ENCODE data around the gene TAF4B. TPM values are rescaled to one million over a fixed set of nuclear protein-coding genes. Genes with fewer than 3 reads are reported as not detected.
A peak's percentile ranks its signal among the peaks of the same experiment; 100 is the strongest.

TAF4B gene, protein sequence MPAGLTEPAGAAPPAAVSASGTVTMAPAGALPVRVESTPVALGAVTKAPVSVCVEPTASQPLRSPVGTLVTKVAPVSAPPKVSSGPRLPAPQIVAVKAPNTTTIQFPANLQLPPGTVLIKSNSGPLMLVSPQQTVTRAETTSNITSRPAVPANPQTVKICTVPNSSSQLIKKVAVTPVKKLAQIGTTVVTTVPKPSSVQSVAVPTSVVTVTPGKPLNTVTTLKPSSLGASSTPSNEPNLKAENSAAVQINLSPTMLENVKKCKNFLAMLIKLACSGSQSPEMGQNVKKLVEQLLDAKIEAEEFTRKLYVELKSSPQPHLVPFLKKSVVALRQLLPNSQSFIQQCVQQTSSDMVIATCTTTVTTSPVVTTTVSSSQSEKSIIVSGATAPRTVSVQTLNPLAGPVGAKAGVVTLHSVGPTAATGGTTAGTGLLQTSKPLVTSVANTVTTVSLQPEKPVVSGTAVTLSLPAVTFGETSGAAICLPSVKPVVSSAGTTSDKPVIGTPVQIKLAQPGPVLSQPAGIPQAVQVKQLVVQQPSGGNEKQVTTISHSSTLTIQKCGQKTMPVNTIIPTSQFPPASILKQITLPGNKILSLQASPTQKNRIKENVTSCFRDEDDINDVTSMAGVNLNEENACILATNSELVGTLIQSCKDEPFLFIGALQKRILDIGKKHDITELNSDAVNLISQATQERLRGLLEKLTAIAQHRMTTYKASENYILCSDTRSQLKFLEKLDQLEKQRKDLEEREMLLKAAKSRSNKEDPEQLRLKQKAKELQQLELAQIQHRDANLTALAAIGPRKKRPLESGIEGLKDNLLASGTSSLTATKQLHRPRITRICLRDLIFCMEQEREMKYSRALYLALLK
- total RNA-seq (2014; rRNA removed) (8.3 and 13.0 TPM in 2 replicates), Bru-seq, nascent RNA (percentile 55 among the genes with signal in this experiment), BruChase-seq, experiment 1, labeled RNA remaining after a 6-hour chase (percentile 46 among the genes with signal in this experiment), BruChase-seq, experiment 2, labeled RNA remaining after a 2-hour chase (percentile 42 among the genes with signal in this experiment)
- long read RNA-seq, full-length matches to known transcripts: 9 of 16 reads
- long read RNA-seq, partial matches to known transcripts: 3 of 16 reads
- long read RNA-seq, other reads (novel, unspliced or antisense): 4 of 16 reads

- intact Hi-C loops (cut with micrococcal nuclease): loop anchor here (2.0 kb wide), 1 partner anchor 138 kb away; no protein-coding TSS in a partner anchor
- ATAC-seq (peak; percentile 87), DNase-seq (peak; percentile 95)
- peak within 1 kb of the TSS; percentile 90 for H3K9ac ChIP-seq (ENCODE audit: low read length)
- CTCF ChIA-PET: no interaction called here
- H3K4me2 ChIP-seq (ENCODE audit: low read length): peak within 1 kb of the TSS; percentile 83
- H3K9me3 ChIP-seq (ENCODE audit: low read length): no peaks in the 10 kb centered on the region
- no peaks in the 10 kb centered on the region for H3K36me3 ChIP-seq (ENCODE audit: low read depth, low read length)
- peaks cover 29% of the 10 kb centered on the region; the same call in 1 of the 2 replicates for H4K20me1 ChIP-seq (ENCODE audit: low read length)
- H3K27ac ChIP-seq (ENCODE audit: low read length): peak within 1 kb of the TSS; percentile 22
- POLR2A ChIA-PET (ENCODE audit: unreplicated experiment): no interaction called here
- no peaks in the 10 kb centered on the region for H3K9me2 ChIP-seq (replicated peaks; ENCODE audit: low read length)
- TF ChIP-seq EZH2phosphoT487 (IDR thresholded peaks at IDR 0.05; ENCODE audit: borderline replicate concordance, low read length) (peak; percentile 62; the same call in 1 of the 2 replicates), CTCF (conservative IDR thresholded peaks at IDR 0.05; ENCODE audit: low read depth, low read length) (no peak)
- no peaks in the 10 kb centered on the region for H3K27me3 ChIP-seq (ENCODE audit: low read length)
- H2AFZ ChIP-seq (ENCODE audit: low read length): peak within 1 kb of the TSS; percentile 83
- peaks cover 19% of the 10 kb centered on the region; the same call in 1 of the 2 replicates for H3K4me1 ChIP-seq (ENCODE audit: insufficient read depth, low read length)
- no TSS peak for BruUV-seq (replicated peaks)
- peaks cover 37% of the 10 kb centered on the region for H3K79me2 ChIP-seq (ENCODE audit: low read length)
- peak within 1 kb of the TSS; percentile 89 for H3K4me3 ChIP-seq (ENCODE audit: low read length)
- no peaks in the 10 kb centered on the region for H3F3A ChIP-seq (ENCODE audit: low read length, unreplicated experiment)
Measured at GRCh38 chr18:26226229-26227050, at the start of gene TAF4B. Gene TAF4B, plus strand, starts transcription at chr18:26226445. Its CDS starts 489 bp downstream, at chr18:26226934.

DNA sequence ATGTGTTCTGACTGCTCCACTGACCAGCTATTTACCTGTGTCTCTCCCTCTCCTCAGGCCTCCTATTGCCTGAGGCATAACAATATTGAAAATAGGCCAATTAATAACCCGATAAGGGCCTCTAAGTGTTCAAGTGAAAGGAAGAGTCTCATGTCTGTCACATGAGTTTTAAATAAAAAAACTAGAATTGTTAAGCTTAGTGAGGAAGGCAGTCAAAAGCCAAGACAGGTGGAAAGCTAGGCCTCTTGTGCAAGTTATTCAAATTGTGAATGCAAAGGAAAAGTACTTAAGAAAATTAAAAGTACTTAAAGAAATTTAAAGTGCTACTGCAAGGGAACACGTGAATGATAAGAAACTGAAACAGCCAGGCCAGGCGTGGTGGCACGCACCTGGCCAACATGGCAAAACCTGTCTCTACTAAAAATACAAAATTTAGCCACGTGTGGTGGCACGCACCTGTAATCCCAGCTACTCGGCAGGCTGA lies 44.9 kb upstream of the TAF4B start:
- H3K36me3 ChIP-seq (ENCODE audit: low read depth, low read length): no peaks in the 10 kb centered on the region
- no peak overlapping the region for H2AFZ ChIP-seq (ENCODE audit: low read length)
- no peak overlapping the region for H3K9ac ChIP-seq (ENCODE audit: low read length)
- H3K27ac ChIP-seq (ENCODE audit: low read length): no peak overlapping the region
- H4K20me1 ChIP-seq (ENCODE audit: low read length): no peaks in the 10 kb centered on the region
- ATAC-seq: no peak
- H3K4me1 ChIP-seq (ENCODE audit: insufficient read depth, low read length): no peaks in the 10 kb centered on the region
- intact Hi-C loops (cut with micrococcal nuclease): no loop called here
- H3K79me2 ChIP-seq (ENCODE audit: low read length): no peaks in the 10 kb centered on the region
- H3K4me2 ChIP-seq (ENCODE audit: low read length): no peak overlapping the region
- no peak for TF ChIP-seq CTCF (conservative IDR thresholded peaks at IDR 0.05; ENCODE audit: low read depth, low read length)
- no peak for TF ChIP-seq EZH2phosphoT487 (IDR thresholded peaks at IDR 0.05; ENCODE audit: borderline replicate concordance, low read length)
- TF ChIP-seq EZH2 (IDR thresholded peaks at IDR 0.05; ENCODE audit: low read length, unreplicated experiment): no peak
- H3K9me2 ChIP-seq (replicated peaks; ENCODE audit: low read length): no peaks in the 10 kb centered on the region
- BruUV-seq (replicated peaks): no TSS peak
- no peak for DNase-seq
- POLR2A ChIA-PET (ENCODE audit: unreplicated experiment): no interaction called here
- H3K9me3 ChIP-seq (ENCODE audit: low read length): no peaks in the 10 kb centered on the region
- peaks cover 18% of the 10 kb centered on the region for H3K27me3 ChIP-seq (ENCODE audit: low read length)
- CTCF ChIA-PET: no interaction called here
- no peak overlapping the region for H3K4me3 ChIP-seq (ENCODE audit: low read length)
- no peaks in the 10 kb centered on the region for H3F3A ChIP-seq (ENCODE audit: low read length, unreplicated experiment)

Data from PC-3 (cell line).